NCI-H510A treated with DMSO at 0.1 percent for 48 hours (cell line): ENCODE measurements around the gene HSPG2.

Source experiments
- DNase-seq: peaks from one replicate; lab custom pipeline; 2025; lab: John Stamatoyannopoulos, UW

HSPG2 gene

GRCh38 chr1:21824926-21825325 is 112.2 kb downstream of the HSPG2 start:
- DNase-seq: no peak

- DNase-seq: no peak
Measured at GRCh38 chr1:21823980-21824702, 113.0 kb downstream of the HSPG2 start.

GRCh38 chr1:21823206-21823979 is 113.7 kb downstream of the HSPG2 start:
- DNase-seq: no peak

- no peak for DNase-seq
Measured at GRCh38 chr1:21822349-21822748, 114.8 kb downstream of the HSPG2 start.

GRCh38 chr1:21821385-21822019 is 115.6 kb downstream of the HSPG2 start:
- DNase-seq: no peak

GRCh38 chr1:21820597-21821232 is 116.4 kb downstream of the HSPG2 start:
- no peak for DNase-seq

GRCh38 chr1:21818656-21819055 is 118.5 kb downstream of the HSPG2 start:
- DNase-seq: no peak

- DNase-seq: peak; percentile 24
Measured at GRCh38 chr1:21816602-21817302, 120.4 kb downstream of the HSPG2 start.

- no peak for DNase-seq
Measured at GRCh38 chr1:21815724-21816321, 121.3 kb downstream of the HSPG2 start.

- no peak for DNase-seq
Measured at GRCh38 chr1:21814981-21815582, 122.0 kb downstream of the HSPG2 start.

- DNase-seq: no peak
Measured at GRCh38 chr1:21814241-21814918, 122.7 kb downstream of the HSPG2 start.

- DNase-seq: no peak
Measured at GRCh38 chr1:21813542-21813941, 123.6 kb downstream of the HSPG2 start.

GRCh38 chr1:21811875-21812305 is 125.2 kb downstream of the HSPG2 start, which contains the start of gene LDLRAD2:
LDLRAD2 (plus strand) TSS chr1:21812265; CDS start chr1:21812452, 187 bp downstream.
- DNase-seq: no peak

- DNase-seq: no peak
Measured at GRCh38 chr1:21804536-21804935, 132.6 kb downstream of the HSPG2 start.

GRCh38 chr1:21801100-21801499 is 136.0 kb downstream of the HSPG2 start:
- no peak for DNase-seq

GRCh38 chr1:21799730-21800129 is 137.4 kb downstream of the HSPG2 start:
- no peak for DNase-seq

GRCh38 chr1:21795075-21795474 is 142.0 kb downstream of the HSPG2 start:
- DNase-seq: no peak

- DNase-seq: no peak
Measured at GRCh38 chr1:21794656-21795055, 142.5 kb downstream of the HSPG2 start.

GRCh38 chr1:21793104-21793503 is 144.0 kb downstream of the HSPG2 start:
- no peak for DNase-seq

- DNase-seq: no peak
Measured at GRCh38 chr1:21786640-21787039, 150.5 kb downstream of the HSPG2 start.
